Activated T-helper 17 cell treated with anti-CD3 and anti-CD28 coated beads, Interleukin-2, amount 50 U/mL, for 72 hours (primary cell): Measurements from ENCODE around the gene HIP1R. TPM values are rescaled to one million over a fixed set of nuclear protein-coding genes. Genes with fewer than 3 reads are reported as not detected.

Experiments used
- total RNA-seq, 2 donors: library from RNA; stranded (reverse); gene quantifications; one replicate each; pipeline ENCODE4 v1.2.3, GENCODE V29; 2022

The HIP1R gene
- total RNA-seq, 2 donors from 2014 or later: 14.7 to 23.3 TPM

Other genes with a start within 250 kb of the HIP1R start
- not detected for gene HCAR2, start 132.1 kb upstream of the HIP1R start, total RNA-seq
- gene HCAR3, start 118.6 kb upstream of the HIP1R start, total RNA-seq: not detected
- under 1 TPM in 1 of 2 donors, not detected in 1; 0.64 TPM for gene HCAR1, start 104.6 kb upstream of the HIP1R start, total RNA-seq
- 10 to 100 TPM; 65.3 to 78.9 TPM for gene DENR, start 82.6 kb upstream of the HIP1R start, total RNA-seq
- 1 to 10 TPM; 1.0 to 3.8 TPM for gene CCDC62, start 60.9 kb upstream of the HIP1R start, total RNA-seq
- 10 to 100 TPM; 10.5 to 17.0 TPM for gene VPS37B, start 60.7 kb downstream of the HIP1R start, total RNA-seq
- gene ABCB9, start 131.0 kb downstream of the HIP1R start, total RNA-seq: 10 to 100 TPM in 1 of 2 donors, 1 to 10 TPM in 1; 7.7 to 12.0 TPM
- 10 to 100 TPM; 24.9 to 28.6 TPM for gene OGFOD2, start 139.8 kb downstream of the HIP1R start, total RNA-seq
- gene ARL6IP4, start 145.2 kb downstream of the HIP1R start, total RNA-seq: 100 to 1,000 TPM; 112 to 160 TPM